Activated B cell treated with CpG ODN at 0.5 μM for 24 hours (primary cell): ENCODE data around the gene MPP1. TPM values are rescaled to one million over a fixed set of nuclear protein-coding genes. Genes with fewer than 3 reads are reported as not detected.

Experiments used
- ATAC-seq: fragments of 200-7000 bp; cut with Tn5 transposase; one replicate; pipeline ENCODE4 v1.10.0; 2021; ENCODE audit warnings: low read depth, mild to moderate bottlenecking, moderate library complexity
- CTCF ChIA-PET: fragments of 350-600 bp; sonication (Branson Sonifier 250); formaldehyde crosslinking; loops from one replicate; lab custom pipeline; 2021; ENCODE audit warnings: antibody characterized with exemption; lab: Charles Lee
- POLR2A ChIA-PET: fragments of 350-600 bp; sonication (Branson Sonifier 250); formaldehyde crosslinking; loops from one replicate; lab custom pipeline; 2021; ENCODE audit warnings: antibody characterized with exemption; lab: Charles Lee
- DNase-seq: peaks from one replicate; pipeline ENCODE4 v3.0.0; 2022
- H3K27ac Mint-ChIP-seq: one replicate; pipeline ENCODE4 v1.8.0; 2020; ENCODE audit warnings: mixed read lengths
- H3K27me3 Mint-ChIP-seq: one replicate; pipeline ENCODE4 v1.8.0; 2021; ENCODE audit warnings: mixed read lengths
- H3K36me3 Mint-ChIP-seq: one replicate; pipeline ENCODE4 v1.8.0; 2021; ENCODE audit warnings: low read depth, mixed read lengths
- H3K4me1 Mint-ChIP-seq: one replicate; pipeline ENCODE4 v1.8.0; 2021; ENCODE audit warnings: mixed read lengths
- H3K4me3 Mint-ChIP-seq: one replicate; pipeline ENCODE4 v1.8.0; 2020; ENCODE audit warnings: mild to moderate bottlenecking, mixed read lengths
- H3K9me3 Mint-ChIP-seq: one replicate; pipeline ENCODE4 v1.8.0; 2020; ENCODE audit warnings: mixed read lengths
- intact Hi-C: fragments of 100-400 bp; cut with micrococcal nuclease; formaldehyde crosslinking; loops from one replicate; pipeline ENCODE4 v1.15.1; 2024
- total RNA-seq: library from RNA; stranded (reverse); gene quantifications from 2 replicates; pipeline ENCODE4 v1.2.3, GENCODE V29; 2022
- TF ChIP-seq, protein P1 (sequence below): fragments of 200-600 bp; IDR thresholded peaks from one replicate; pipeline ENCODE4 v1.8.0; 2022; ENCODE audit warnings: antibody characterized with exemption, mild to moderate bottlenecking

The MPP1 gene
- total RNA-seq = 5.8 and 7.2 TPM in 2 replicates

DNA sequence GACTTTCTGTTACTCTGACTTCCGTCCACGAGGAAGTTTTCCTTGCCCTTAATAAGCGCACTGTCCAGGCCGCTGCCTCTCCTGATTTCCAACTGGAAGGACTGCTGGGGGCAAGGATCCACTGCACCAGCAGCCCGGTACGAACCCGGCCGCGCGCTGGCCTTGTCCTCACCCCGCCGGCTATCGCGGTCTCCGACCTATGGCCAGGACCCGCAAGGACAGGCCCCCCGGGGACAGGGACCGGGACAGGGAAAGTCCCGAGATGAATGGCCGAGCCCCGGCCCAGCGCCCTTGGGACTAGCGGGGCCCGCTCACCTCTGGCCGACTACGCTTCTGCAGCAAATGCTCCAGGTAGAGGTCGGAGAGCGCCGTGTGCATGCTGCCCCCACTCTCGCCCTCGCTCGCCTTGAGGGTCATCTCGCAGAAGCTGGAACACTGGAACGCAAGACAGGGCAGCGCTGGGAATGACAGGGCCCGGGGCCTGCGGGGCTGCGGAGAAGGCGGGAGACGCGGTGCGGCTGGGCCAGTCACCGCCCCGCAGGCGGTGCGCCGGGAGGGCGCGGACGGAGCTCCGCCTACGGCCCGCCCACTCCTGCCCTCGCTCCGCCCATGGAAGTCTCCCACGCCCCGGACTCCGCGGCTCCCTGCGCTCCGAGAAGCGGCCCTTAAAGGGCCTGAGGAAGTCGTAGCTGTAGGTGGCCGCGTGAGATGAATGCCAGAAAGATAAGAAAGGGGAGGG is at the start of gene MPP1:
MPP1 (minus strand) TSS at position 529 of the 739 bp plus-strand sequence; CDS start at position 417, 112 bp downstream.
- H3K27ac Mint-ChIP-seq = peak within 1 kb of the TSS; percentile 66
- TF ChIP-seq, protein P1, sequence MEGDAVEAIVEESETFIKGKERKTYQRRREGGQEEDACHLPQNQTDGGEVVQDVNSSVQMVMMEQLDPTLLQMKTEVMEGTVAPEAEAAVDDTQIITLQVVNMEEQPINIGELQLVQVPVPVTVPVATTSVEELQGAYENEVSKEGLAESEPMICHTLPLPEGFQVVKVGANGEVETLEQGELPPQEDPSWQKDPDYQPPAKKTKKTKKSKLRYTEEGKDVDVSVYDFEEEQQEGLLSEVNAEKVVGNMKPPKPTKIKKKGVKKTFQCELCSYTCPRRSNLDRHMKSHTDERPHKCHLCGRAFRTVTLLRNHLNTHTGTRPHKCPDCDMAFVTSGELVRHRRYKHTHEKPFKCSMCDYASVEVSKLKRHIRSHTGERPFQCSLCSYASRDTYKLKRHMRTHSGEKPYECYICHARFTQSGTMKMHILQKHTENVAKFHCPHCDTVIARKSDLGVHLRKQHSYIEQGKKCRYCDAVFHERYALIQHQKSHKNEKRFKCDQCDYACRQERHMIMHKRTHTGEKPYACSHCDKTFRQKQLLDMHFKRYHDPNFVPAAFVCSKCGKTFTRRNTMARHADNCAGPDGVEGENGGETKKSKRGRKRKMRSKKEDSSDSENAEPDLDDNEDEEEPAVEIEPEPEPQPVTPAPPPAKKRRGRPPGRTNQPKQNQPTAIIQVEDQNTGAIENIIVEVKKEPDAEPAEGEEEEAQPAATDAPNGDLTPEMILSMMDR = no peak
- H3K9me3 Mint-ChIP-seq = no peaks in the 10 kb centered on the region
- DNase-seq (peak; percentile 74), ATAC-seq (peak; percentile 99)
- H3K4me1 Mint-ChIP-seq = peaks cover 12% of the 10 kb centered on the region
- CTCF ChIA-PET = no interaction called here
- no peaks in the 10 kb centered on the region for H3K27me3 Mint-ChIP-seq
- POLR2A ChIA-PET = interaction anchor here (0.5 to 1.1 kb wide), 5 partner anchors 14 to 434 kb away, joined by 3 to 7 read pairs (median 4); partner anchors contain the start of gene DKC1
- H3K4me3 Mint-ChIP-seq = peak within 1 kb of the TSS; percentile 86
- intact Hi-C loops = loop anchor here (1.0 to 5.0 kb wide), 3 partner anchors 15 to 43 kb away; partner anchors contain the start of gene DKC1
- no peaks in the 10 kb centered on the region for H3K36me3 Mint-ChIP-seq

DNA sequence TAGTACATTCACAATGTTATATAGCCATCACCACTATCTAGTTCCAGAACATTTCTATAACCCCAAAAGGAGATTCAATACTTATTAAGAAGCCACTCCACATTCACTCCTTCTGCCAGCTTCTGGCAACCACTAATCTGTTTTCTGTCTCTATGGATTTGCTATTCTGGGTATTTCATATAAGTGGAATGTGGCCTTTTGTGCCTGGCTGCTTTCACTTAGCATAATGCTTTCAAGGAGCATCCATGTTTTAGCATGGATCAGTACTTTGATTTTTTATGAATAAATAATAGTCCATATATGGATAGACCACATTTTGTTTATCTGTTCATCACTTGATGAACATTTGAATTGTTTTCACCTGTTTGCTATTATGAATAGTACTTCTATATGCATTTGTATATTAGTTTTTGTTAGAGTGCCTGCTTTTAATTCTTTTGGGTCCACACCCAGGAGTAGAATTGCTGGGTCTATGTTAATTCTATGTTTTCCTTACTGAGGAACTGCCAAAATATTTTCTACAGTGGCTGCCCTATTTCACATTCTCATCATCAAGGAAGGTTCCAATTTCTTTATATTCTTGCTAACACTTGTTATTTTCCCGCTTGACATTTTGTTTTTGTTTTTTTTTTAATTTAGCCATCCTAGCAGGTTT is 45.8 kb upstream of the MPP1 start:
- ATAC-seq (no peak), DNase-seq (no peak)
- Mint-ChIP-seq H3K36me3 (no peaks in the 10 kb centered on the region), H3K4me1 (no peaks in the 10 kb centered on the region), H3K9me3 (peaks cover 2% of the 10 kb centered on the region), H3K27me3 (no peaks in the 10 kb centered on the region), H3K27ac (no peak overlapping the region), H3K4me3 (no peak overlapping the region)
- ChIA-PET POLR2A (no interaction called here), CTCF (no interaction called here)
- TF ChIP-seq, protein P1 = no peak
- intact Hi-C loops = no loop called here

DNA sequence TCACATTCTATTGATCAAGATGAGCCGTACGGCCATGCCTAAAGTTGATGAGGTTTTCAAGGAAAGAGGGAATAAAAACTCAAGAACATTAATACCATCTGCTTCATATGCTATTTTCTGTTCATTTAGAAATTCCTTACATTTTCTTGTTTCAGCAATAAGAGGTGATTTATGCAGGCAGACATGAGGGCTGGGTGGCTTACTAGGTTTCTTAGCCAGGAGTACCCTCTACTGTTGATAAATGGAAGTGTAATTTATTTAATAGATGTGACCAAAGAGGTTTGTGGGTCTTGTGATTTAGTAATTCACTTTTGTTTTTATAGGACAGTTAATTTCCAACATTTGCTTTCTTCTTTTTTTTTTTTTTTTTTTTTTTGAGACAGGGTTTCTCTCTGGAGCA is 35.6 kb upstream of the MPP1 start:
- DNase-seq (no peak), ATAC-seq (peak; percentile 66)
- TF ChIP-seq, protein P1 = no peak
- H3K36me3 Mint-ChIP-seq = no peaks in the 10 kb centered on the region
- H3K4me1 Mint-ChIP-seq = no peaks in the 10 kb centered on the region
- ChIA-PET POLR2A (interaction anchor here (0.6 to 1.0 kb wide), 2 partner anchors 153 to 1899 kb away, joined by 3 to 8 read pairs; no protein-coding TSS in a partner anchor), CTCF (interaction anchor here (1.1 to 1.6 kb wide), 3 partner anchors 19 to 92 kb away, joined by 4 to 7 read pairs (median 6); partner anchors contain the start of gene GAB3)
- H3K27ac Mint-ChIP-seq = no peak overlapping the region
- H3K27me3 Mint-ChIP-seq = no peaks in the 10 kb centered on the region
- no peak overlapping the region for H3K4me3 Mint-ChIP-seq
- intact Hi-C loops = loop anchor here (1.0 to 5.0 kb wide), 3 partner anchors 34 to 126 kb away; partner anchors contain the start of gene MPP1
- no peaks in the 10 kb centered on the region for H3K9me3 Mint-ChIP-seq

DNA sequence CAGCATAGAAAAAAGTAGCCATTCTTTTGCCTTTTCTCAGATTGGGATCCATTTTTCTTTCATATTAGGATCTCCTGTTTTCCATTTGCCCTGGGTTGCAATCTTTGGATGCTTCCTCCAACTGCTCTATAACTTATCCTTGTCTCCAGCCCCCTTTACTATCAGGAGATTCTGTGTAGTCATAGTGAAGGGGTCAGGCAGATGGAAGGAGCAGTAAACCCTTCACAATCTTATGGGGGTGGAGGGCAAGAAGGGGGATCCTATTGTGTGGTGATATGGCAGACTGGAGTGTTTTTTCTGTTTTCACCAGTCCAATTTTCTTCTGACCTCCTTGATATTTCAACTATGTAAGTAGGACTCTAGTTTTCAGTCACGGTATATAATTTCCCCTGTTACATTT is 30.9 kb upstream of the MPP1 start:
- TF ChIP-seq, protein P1 = no peak
- H3K9me3 Mint-ChIP-seq = no peaks in the 10 kb centered on the region
- H3K36me3 Mint-ChIP-seq = no peaks in the 10 kb centered on the region
- H3K4me1 Mint-ChIP-seq = no peaks in the 10 kb centered on the region
- POLR2A ChIA-PET = no interaction called here
- no peaks in the 10 kb centered on the region for H3K27me3 Mint-ChIP-seq
- CTCF ChIA-PET = no interaction called here
- no peak for DNase-seq
- no peak overlapping the region for H3K27ac Mint-ChIP-seq
- no peak for ATAC-seq
- no peak overlapping the region for H3K4me3 Mint-ChIP-seq
- intact Hi-C loops = no loop called here

DNA sequence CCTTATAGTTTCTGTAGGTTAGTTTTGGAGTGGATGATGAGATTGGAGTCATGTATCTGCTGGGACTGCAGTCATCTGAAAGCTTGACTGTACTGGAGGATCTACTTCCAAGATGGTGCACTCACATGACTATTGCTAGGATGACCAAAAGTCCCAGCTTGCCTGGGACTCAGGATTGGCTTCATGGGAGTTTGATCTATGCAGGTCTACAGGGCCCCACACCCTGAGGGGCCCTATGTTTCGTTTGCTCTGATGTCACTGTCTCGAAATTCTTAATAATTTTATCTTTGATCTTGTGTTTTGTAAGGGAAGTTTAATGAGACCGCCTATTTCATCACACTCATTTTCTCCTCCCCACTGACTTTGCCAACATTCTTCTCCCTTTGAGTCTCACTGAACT is 29.3 kb upstream of the MPP1 start, which contains the start of gene SMIM9:
SMIM9 (minus strand) TSS at position 101 of the 400 bp plus-strand sequence. CDS start 3,806 bp downstream, outside the sequence.
- POLR2A ChIA-PET = interaction anchor here (0.5 kb wide), 1 partner anchor 14 kb away, joined by 3 read pairs; no protein-coding TSS in a partner anchor
- TF ChIP-seq, protein P1 = no peak
- Mint-ChIP-seq H3K27me3 (no peaks in the 10 kb centered on the region), H3K36me3 (no peaks in the 10 kb centered on the region), H3K4me1 (peaks cover 4% of the 10 kb centered on the region), H3K27ac (no peak within 1 kb of the TSS), H3K4me3 (no peak within 1 kb of the TSS), H3K9me3 (no peaks in the 10 kb centered on the region)
- no peak for ATAC-seq
- no peak for DNase-seq
- intact Hi-C loops = no loop called here
- CTCF ChIA-PET = no interaction called here
